Parathyroid adenoma (tissue), 2 donors: ENCODE results near the gene DOCK3.

Experiments used
- H2AFZ ChIP-seq: fragments of 300-600 bp; sonication (generic); one replicate; pipeline ENCODE4 v1.7.0; 2017; ENCODE audit warnings: antibody characterized with exemption, mild to moderate bottlenecking
- H3K27ac ChIP-seq: fragments of 300-600 bp; sonication (generic); one replicate; pipeline ENCODE4 v1.7.0; 2017
- H3K27me3 ChIP-seq: fragments of 300-600 bp; sonication (generic); one replicate; pipeline ENCODE4 v1.7.0; 2017; ENCODE audit warnings: low read length; ENCODE audit not compliant: control insufficient read depth, insufficient read depth
- H3K36me3 ChIP-seq: fragments of 300-600 bp; sonication (generic); one replicate; pipeline ENCODE4 v1.7.0; 2017; ENCODE audit warnings: low read length; ENCODE audit not compliant: control insufficient read depth, insufficient read depth
- H3K4me1 ChIP-seq: fragments of 300-600 bp; sonication (generic); one replicate; pipeline ENCODE4 v1.7.0; 2017; ENCODE audit warnings: control low read depth
- H3K4me2 ChIP-seq: fragments of 300-600 bp; sonication (generic); one replicate; pipeline ENCODE4 v1.7.0; 2017; ENCODE audit warnings: low read length
- H3K4me3 ChIP-seq: fragments of 300-600 bp; sonication (generic); one replicate; pipeline ENCODE4 v1.7.0; 2017; ENCODE audit warnings: low read depth, low read length
- H3K79me2 ChIP-seq: fragments of 300-600 bp; sonication (generic); one replicate; pipeline ENCODE4 v1.7.0; 2017; ENCODE audit warnings: control low read depth
- H3K9ac ChIP-seq: fragments of 300-600 bp; sonication (generic); one replicate; pipeline ENCODE4 v1.7.0; 2017; ENCODE audit warnings: mild to moderate bottlenecking
- H3K9me3 ChIP-seq: fragments of 300-600 bp; sonication (generic); one replicate; pipeline ENCODE4 v1.7.0; 2017; ENCODE audit warnings: low read length; ENCODE audit not compliant: control insufficient read depth
- CTCF ChIP-seq: fragments of 300-600 bp; sonication (generic); IDR thresholded peaks from one replicate; pipeline ENCODE4 v1.7.0; 2017; ENCODE audit warnings: antibody characterized with exemption, mild to moderate bottlenecking
- donor health status: primary hyperparathyroidism.

DOCK3 gene

GRCh38 chr3:50627407-50628051 lies 47.2 kb upstream of the DOCK3 start:
- Histone ChIP-seq H3K9me3 (no peaks in the 10 kb centered on the region), H3K79me2 (peaks cover 47% of the 10 kb centered on the region), H3K4me2 (no peak overlapping the region), H3K4me1 (peaks cover 38% of the 10 kb centered on the region), H3K36me3 (no peaks in the 10 kb centered on the region), H3K27ac (no peak overlapping the region), H3K27me3 (no peaks in the 10 kb centered on the region), H2AFZ (no peak overlapping the region), H3K9ac (no peak overlapping the region), H3K4me3 (no peak overlapping the region)
- TF ChIP-seq CTCF = peak; percentile 20

GRCh38 chr3:50628601-50629000 lies 46.1 kb upstream of the DOCK3 start:
- H3K27ac ChIP-seq = no peak overlapping the region
- no peak overlapping the region for H2AFZ ChIP-seq
- no peak overlapping the region for H3K4me3 ChIP-seq
- no peaks in the 10 kb centered on the region for H3K27me3 ChIP-seq
- TF ChIP-seq CTCF = no peak
- H3K4me1 ChIP-seq = peaks cover 38% of the 10 kb centered on the region
- H3K4me2 ChIP-seq = no peak overlapping the region
- H3K9me3 ChIP-seq = no peaks in the 10 kb centered on the region
- no peak overlapping the region for H3K9ac ChIP-seq
- peaks cover 42% of the 10 kb centered on the region for H3K79me2 ChIP-seq
- H3K36me3 ChIP-seq = no peaks in the 10 kb centered on the region

- H3K4me3 ChIP-seq = no peak overlapping the region
- no peak overlapping the region for H3K27ac ChIP-seq
- H3K4me1 ChIP-seq = peaks cover 26% of the 10 kb centered on the region
Measured at GRCh38 chr3:50630394-50630793, 44.3 kb upstream of the DOCK3 start.

GRCh38 chr3:50630877-50631276 lies 43.9 kb upstream of the DOCK3 start:
- peaks cover 21% of the 10 kb centered on the region for H3K4me1 ChIP-seq

More at GRCh38 chr3:50630394-50630793, 44.3 kb upstream of the DOCK3 start:
- Histone ChIP-seq H3K27me3 (no peaks in the 10 kb centered on the region), H3K36me3 (no peaks in the 10 kb centered on the region), H3K4me2 (no peak overlapping the region), H2AFZ (no peak overlapping the region), H3K79me2 (peaks cover 33% of the 10 kb centered on the region), H3K9ac (no peak overlapping the region), H3K9me3 (no peaks in the 10 kb centered on the region)
- no peak for TF ChIP-seq CTCF

More at GRCh38 chr3:50630877-50631276, 43.9 kb upstream of the DOCK3 start:
- no peak overlapping the region for H3K4me3 ChIP-seq
- H2AFZ ChIP-seq = no peak overlapping the region
- H3K27me3 ChIP-seq = no peaks in the 10 kb centered on the region
- H3K27ac ChIP-seq = no peak overlapping the region
- H3K4me2 ChIP-seq = no peak overlapping the region
- H3K9me3 ChIP-seq = no peaks in the 10 kb centered on the region
- H3K36me3 ChIP-seq = no peaks in the 10 kb centered on the region
- no peak for TF ChIP-seq CTCF
- no peak overlapping the region for H3K9ac ChIP-seq
- H3K79me2 ChIP-seq = peaks cover 31% of the 10 kb centered on the region
